ENCODE results near the gene SYCN. TPM values are rescaled to one million over a fixed set of nuclear protein-coding genes. Genes with fewer than 3 reads are reported as not detected.

SYCN gene
- total and polyA plus RNA-seq, 2 of the 13 experiments (the other 11 are each of a cell fraction or from before 2014, with no cell fraction given) = not detected

DNA sequence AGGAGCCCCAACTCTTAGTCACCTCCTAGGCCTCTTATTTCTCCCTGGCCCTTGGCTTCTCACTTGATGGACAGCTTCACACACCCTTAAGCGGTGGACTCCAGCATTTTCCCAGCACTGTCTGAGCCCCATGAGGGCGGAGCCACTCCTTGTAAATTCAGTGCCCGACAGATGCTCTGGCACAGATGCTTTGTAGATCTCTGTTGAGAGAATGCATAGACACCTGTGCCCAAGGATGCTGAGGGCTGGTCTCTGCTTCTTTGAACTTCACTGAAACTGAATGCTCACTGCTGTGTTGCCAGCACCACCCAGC lies 3.3 kb downstream of the SYCN start:
- Histone ChIP-seq H4K20me1 (ENCODE audit: insufficient read depth, low read length) (no peaks in the 10 kb centered on the region), H2AFZ (ENCODE audit: low read length) (no peak overlapping the region), H3K27ac (ENCODE audit: extremely low read length, insufficient read depth, low read length) (no peak overlapping the region), H3K4me2 (ENCODE audit: low read depth, low read length) (no peak overlapping the region), H3K36me3 (replicated peaks in 1 of 2; ENCODE audit: control insufficient read depth in 1 of 2, insufficient read depth in 2 of 2, low read length in 2 of 2) (no peaks in the 10 kb centered on the region), H3K4me3 (replicated peaks in 1 of 3; ENCODE audit: insufficient read depth in 1 of 3, low read depth in 2 of 3, low read length in 3 of 3) (no peak overlapping the region), H3K9me3 (ENCODE audit: low read length) (no peaks in the 10 kb centered on the region), H3K9ac (ENCODE audit: insufficient read depth, low read depth, low read length) (no peak overlapping the region), H3K79me2 (ENCODE audit: insufficient read depth, low read length) (no peaks in the 10 kb centered on the region), H3K27me3 (ENCODE audit: control insufficient read depth in 1 of 2, insufficient read depth in 2 of 2, low read length in 2 of 2) (peaks cover 9 to 64% of the 10 kb centered on the region in 2 experiments), H3K4me1 (ENCODE audit: insufficient read depth, low read length) (peaks cover 9% of the 10 kb centered on the region; the same call in 1 of the 2 replicates)
- no TSS peak for BruUV-seq (replicated peaks)
- no peak for FAIRE-seq
- no peak for DNase-seq (ENCODE audit: low spot score)
- in situ Hi-C loops (cut with HindIII; ENCODE audit: extremely low pct_ligation_motif_present, low pct_unique_long_range_greater_than_20kb) = no loop called here
- WGBS (ENCODE audit: low lambda C conversion rate) = 61% methylated on average over 2 of the region's 3 CpGs
- no peak for ATAC-seq
- intact Hi-C loops (cut with micrococcal nuclease; ENCODE audit: unreplicated experiment) = no loop called here
- ChIA-PET CTCF (ENCODE audit: low intra/inter-chr PET ratio, low total read pairs) (no interaction called here), POLR2A (no interaction called here)
- TF ChIP-seq, protein P1, sequence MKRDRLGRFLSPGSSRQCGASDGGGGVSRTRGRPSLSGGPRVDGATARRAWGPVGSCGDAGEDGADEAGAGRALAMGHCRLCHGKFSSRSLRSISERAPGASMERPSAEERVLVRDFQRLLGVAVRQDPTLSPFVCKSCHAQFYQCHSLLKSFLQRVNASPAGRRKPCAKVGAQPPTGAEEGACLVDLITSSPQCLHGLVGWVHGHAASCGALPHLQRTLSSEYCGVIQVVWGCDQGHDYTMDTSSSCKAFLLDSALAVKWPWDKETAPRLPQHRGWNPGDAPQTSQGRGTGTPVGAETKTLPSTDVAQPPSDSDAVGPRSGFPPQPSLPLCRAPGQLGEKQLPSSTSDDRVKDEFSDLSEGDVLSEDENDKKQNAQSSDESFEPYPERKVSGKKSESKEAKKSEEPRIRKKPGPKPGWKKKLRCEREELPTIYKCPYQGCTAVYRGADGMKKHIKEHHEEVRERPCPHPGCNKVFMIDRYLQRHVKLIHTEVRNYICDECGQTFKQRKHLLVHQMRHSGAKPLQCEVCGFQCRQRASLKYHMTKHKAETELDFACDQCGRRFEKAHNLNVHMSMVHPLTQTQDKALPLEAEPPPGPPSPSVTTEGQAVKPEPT (CRISPR knock-in tag; IDR thresholded peaks at IDR 0.05; ENCODE audit: low read depth) = no peak
- TF ChIP-seq ARNT2 (CRISPR knock-in tag; IDR thresholded peaks at IDR 0.05; ENCODE audit: low read depth) (no peak), ZNF83 (CRISPR knock-in tag; IDR thresholded peaks at IDR 0.05; ENCODE audit: borderline replicate concordance) (no peak), CHD4 (IDR thresholded peaks at IDR 0.05; ENCODE audit: borderline replicate concordance, low read length) (no peak), ZNF343 (CRISPR knock-in tag; IDR thresholded peaks at IDR 0.05) (no peak), ZFP41 (CRISPR knock-in tag; IDR thresholded peaks at IDR 0.05; ENCODE audit: borderline replicate concordance) (no peak)
- TF ChIP-seq, protein P2, sequence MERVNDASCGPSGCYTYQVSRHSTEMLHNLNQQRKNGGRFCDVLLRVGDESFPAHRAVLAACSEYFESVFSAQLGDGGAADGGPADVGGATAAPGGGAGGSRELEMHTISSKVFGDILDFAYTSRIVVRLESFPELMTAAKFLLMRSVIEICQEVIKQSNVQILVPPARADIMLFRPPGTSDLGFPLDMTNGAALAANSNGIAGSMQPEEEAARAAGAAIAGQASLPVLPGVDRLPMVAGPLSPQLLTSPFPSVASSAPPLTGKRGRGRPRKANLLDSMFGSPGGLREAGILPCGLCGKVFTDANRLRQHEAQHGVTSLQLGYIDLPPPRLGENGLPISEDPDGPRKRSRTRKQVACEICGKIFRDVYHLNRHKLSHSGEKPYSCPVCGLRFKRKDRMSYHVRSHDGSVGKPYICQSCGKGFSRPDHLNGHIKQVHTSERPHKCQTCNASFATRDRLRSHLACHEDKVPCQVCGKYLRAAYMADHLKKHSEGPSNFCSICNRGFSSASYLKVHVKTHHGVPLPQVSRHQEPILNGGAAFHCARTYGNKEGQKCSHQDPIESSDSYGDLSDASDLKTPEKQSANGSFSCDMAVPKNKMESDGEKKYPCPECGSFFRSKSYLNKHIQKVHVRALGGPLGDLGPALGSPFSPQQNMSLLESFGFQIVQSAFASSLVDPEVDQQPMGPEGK (CRISPR knock-in tag; IDR thresholded peaks at IDR 0.05) = no peak
